Stimulated activated CD8-positive, alpha-beta memory T cell treated with anti-CD3 and anti-CD28 coated beads, Interleukin-2, amount 100 ng/mL, for 48 hours (primary cell): Measurements from ENCODE around the gene RCL1.

ENCODE experiments used
- DNase-seq, 2 donors: peaks; one replicate each; pipeline ENCODE4 v3.0.0-alpha.2; 2020; ENCODE audit warnings: low read depth in 2 of 2

The RCL1 gene

DNA sequence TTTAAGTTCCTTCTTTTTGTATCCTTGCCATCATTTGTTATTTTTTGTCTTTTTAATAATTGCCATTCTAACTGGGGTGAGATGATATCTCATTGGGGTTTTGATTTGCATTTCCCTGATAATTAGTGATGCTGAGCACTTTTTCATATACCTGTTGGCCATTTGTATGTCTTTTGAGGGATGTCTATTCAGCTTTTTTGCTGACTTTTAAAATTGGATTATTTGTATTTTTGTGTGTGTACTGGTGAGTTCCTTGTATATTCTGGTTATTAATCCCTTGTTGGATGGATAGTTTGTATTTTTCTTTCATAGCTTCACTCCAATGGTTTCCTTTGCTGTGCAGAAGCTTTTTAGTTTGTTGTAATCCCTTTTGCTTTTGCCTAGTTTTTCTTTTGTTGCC, 19.1 kb downstream of the RCL1 start:
- no peak for DNase-seq

DNA sequence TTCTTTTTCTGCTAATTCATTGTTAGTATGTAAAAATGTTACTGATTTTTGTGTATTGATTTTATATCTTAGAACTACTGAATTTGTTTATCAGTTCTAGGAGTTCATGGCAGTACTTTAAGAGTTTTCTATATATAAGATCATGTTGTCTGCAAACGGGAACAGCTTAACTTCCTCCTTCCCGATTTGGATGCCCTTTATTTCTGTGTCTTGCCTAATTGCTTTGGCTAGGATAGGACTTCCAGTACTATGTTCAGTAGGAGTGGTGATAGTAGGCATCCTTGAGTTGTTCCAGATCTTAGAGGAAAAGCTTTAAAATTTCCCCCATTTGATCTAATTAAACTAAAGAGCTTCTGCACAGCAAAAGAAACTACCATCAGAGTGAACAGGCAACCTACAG, 20.1 kb downstream of the RCL1 start:
- DNase-seq: no peak

DNA sequence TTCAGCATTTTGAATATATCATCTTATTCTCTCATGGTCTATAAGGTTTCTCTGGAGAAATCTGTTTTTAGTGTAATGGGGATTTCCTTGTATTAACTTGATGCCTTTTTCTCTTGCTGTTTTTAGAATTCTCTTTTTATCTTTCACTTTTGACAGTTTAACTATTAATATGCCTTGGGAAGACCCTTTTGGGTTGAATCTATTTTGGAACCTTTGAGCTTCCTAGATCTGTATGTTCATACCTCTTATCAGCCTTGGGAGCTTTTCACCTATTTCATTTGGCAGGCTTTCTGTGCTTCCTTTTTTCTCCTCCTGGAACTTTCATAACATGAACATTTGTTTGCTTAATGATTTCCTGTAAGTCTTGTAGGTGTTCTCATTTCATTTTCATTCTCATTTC, 22.2 kb downstream of the RCL1 start:
- no peak for DNase-seq

DNA sequence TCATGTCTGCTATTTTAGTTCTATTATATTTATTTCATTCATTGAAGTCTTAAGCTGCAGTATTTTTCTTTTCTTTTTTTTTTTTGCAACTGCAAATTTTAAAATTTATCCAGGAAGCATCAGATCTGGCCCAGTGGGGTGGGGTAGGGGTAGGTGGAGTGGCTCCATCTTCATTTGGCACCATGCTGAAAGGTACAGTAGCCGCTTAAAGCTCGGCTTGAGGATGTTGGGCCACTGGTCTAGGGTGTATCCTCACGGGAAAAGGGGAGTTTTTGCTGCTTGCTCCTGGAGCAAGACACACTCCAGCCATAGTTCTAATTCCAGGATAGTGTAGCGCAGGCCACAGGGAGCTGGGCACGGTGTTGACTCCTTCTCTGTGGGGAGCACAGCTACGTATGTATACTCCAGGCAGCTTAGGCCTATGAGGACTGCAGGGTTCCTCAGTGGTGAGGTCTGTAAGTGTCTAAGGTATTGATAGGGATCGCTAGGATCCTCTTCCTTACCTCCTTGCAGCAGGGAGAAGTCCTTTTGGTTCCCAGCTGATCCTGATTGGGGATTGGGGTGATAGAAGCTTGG, 22.7 kb downstream of the RCL1 start:
- no peak for DNase-seq

DNA sequence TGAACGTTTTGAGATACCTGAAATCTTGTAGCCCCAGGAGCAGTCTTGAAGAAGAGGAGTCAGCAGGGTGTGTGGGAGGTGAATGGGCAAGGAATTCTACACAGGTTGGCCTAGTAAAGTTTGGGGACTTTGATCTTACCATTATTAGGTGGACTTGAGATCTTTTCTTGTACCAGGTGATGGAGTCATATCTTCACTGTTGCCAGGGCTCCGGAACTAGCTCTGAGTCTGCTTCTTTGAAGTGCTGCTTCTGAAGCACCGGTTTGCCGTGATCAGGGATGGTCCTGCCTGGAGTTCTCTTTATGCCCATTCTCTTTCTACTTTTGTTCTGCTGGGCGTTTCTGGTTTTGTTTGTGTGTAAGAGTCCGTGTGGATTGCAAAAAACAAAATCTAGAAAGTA, 27.4 kb downstream of the RCL1 start:
- no peak for DNase-seq

DNA sequence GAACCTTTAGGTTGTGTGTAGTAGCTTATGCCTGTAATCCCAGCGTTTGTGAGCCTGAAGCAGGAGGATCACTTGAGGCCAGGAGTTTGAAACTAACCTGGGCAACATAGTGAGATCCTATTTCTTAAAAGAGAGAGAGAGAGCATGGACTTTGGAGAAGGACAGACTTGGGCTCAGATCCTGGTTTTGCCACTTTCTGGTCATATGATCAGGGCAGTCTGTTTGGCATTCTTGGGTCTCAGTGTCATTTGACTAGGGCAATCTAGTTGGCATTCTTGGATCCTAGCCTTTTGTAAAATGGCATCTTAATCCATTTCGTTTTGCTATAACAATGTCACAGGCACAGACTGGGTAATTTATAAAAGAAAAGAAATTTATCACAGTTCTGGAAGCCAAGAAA, 28.4 kb downstream of the RCL1 start:
- DNase-seq: no peak

DNA sequence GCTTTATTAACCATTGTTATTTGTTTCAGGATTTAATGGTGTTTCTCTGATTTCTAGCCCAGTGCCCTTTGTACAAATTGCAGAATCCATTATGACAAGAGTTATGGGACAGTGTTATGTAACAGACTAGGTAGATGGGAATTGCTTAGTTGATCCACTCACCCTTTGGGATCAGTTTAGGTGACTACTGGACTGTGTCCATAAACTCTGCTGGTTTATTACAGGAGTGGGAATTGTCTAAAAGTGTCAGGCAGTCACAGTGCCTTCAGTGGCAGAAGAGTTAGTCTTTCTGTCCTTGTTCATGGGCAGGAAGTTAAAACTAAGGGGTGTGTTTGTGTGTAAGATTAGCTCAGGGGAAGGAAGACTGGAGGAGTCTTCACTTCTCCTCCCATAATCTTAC, 29.3 kb downstream of the RCL1 start:
- DNase-seq: no peak

DNA sequence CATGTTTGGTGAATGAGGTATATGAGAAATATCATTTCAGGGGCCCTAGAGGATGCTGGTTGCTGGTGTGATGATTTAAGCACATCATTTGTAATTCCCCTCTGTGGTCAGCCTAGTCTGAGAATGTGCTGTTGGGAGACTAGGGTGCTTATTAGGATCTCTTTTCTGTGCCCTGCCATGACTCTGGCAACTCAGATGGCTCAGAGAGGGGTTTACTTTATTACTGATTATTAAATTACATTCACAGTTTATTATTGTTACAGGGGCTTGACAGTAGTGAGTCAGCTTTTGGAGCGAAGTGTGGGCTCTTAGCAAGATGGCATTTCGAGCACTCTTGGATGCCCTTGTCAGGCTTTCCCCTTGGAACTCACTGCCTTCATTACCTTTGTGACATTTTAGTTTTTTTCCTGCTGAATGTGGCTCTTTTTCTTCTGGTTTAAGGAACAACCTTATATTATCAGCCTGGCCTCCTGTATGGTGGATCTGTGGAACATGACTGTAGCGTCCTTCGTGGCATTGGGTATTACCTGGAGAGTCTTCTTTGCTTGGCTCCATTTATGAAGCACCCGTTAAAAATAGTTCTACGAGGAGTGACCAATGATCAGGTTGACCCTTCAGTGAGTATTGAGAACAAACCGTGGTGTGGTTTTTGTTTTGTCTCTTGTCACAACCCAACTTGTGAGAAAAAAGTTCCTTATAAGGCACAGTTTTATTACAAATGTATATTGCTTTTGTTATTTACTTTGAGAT, 33.8 kb downstream of the RCL1 start:
- DNase-seq: no peak

DNA sequence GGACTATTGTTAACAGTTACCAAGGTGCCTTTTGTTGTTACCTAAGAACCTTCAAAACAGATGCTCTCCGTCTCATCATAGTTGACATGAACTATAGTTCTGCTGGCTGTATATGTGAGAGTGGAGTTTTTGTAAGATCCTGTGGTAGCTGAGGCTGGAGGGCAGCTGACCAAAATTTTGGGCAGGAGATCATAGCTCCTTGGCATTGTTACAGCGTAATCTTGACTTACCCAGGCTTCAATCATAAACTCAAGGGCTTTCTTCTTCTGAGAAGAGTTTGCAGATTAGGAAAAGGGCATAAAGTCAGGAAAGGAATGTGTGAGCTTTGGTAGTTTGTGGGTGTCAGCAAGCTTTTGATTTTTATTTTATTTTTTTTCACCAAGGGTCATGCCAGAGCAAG, 34.5 kb downstream of the RCL1 start:
- no peak for DNase-seq

DNA sequence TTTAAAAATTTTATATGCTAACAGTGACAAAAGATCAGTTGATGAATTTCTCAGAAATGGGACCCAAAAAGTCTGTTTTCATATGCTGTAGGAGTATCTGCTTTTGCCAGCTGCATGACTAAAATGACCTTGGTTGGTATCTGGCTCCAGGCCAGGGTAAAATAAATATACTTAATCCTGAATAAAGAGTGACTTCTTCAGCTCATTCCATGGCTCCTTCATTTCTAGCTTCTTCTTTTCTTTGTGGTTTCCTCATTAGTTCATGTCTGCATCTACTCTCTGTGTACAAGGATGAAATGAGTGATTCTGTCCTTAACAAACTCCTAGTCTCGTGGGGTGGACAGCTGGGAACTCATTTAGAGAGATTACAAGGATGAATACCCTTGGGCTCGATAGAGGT, 36.0 kb downstream of the RCL1 start:
- DNase-seq: no peak

DNA sequence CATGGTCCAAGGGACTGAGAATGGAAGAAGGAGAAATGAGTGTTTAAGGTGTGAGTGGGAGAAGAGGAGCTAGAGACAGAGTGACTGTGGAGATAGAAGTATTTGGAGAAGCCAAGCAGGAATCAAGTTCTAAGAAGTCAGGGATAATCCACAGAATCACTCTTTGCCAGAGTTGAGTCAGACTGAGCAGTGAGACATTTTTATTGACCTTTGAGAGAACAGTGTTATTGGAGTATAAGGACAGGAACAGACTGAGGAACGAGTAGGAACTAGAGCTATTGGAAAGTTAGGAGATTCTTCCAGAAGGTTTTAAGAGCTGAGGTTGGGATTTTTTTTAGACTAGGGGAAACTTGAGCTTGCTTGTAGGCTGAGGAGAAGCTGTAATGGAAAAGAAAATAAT, 37.2 kb downstream of the RCL1 start:
- DNase-seq: no peak

DNA sequence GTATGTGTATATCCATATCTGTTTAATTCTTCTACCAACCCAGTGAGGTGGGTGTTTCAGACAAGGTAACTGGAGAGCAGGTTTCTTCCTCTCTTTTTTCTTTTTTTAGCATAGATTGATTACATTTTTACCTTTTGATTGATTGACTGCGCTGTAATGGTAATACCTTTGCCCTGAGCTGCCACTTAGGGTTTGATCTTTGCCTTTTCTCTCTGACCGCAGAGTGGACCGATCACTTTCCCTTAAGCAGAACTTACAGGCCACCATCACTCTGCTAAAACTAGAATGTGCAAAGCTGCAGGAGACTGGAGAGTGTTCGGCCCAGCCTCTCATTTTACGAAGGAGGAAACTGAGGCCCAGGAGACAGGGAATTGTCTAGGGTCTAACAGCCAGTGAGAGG, 38.0 kb downstream of the RCL1 start:
- DNase-seq: no peak

DNA sequence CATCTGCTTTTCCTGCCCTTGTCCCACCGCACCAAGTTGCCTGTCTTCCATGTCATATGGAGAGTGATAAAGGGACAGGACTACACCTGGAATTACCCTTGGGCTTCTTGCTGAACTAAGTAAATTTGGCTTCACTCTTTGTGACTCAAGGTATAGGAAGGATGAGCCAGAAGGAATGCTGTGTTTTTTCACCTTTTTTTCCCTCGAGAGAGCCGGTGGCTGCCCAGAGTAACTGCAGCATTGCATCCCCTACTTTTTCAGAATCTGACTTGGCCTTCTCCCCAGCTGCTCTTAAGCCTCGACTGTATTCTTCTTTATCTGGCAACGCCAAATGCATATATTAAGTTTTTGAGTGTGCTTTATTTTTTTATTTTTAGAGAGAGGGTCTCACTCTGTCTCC, 38.4 kb downstream of the RCL1 start:
- DNase-seq: no peak

DNA sequence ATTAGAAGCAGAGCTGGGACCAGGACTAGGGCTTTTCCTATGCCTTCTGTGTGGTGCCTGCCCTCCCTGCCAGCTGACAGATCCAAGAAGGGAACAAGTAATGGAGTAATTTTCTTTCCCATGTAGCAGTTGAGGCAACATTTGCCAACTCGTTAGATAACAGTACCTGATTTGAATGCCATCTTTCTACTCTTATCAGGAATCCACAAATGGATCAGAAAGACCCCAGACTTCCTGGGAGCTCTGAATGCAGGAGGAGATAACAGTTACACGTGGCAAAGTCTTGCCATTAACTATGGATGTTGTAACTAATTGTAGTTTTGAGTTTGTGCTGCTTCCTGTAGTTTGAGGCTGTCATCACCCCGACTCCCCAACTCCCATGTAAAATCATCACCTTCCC, 39.2 kb downstream of the RCL1 start:
- no peak for DNase-seq

DNA sequence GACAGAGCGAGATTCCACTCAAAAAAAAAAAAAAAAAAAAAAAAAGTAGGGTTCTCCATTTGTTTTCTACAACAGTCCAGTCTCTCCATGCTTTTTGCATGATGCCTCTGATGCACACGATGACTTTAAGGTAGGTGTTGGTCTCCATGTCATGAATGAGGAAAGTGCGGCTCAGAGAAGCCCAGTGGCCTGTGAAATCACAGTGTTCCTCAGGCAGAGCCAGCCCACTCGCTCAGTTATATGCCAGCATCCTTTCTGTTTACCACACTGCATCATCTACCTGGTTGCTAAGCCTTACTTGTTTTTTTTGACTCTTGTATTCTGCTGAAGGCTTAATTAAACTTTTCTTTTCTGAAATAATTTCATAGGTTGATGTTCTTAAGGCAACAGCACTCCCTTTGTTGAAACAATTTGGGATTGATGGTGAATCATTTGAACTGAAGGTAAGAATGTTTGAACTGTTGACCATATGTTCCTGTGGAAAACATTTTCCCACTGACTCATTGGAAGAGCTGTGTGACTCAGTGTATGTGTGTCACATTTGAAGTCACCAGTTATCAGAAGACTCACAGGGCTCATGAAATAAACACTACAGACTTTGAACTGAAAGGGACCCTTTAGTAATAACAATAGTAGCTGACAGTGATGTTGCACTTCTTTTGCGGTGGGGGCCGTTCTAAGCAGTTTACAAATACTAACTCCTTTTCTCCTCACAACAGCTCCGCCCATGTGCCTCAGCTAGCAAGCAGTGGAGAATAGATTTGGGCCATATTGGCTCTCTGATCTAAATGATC, 40.2 kb downstream of the RCL1 start:
- DNase-seq: peak in 1 of 2 donors; percentile 27

DNA sequence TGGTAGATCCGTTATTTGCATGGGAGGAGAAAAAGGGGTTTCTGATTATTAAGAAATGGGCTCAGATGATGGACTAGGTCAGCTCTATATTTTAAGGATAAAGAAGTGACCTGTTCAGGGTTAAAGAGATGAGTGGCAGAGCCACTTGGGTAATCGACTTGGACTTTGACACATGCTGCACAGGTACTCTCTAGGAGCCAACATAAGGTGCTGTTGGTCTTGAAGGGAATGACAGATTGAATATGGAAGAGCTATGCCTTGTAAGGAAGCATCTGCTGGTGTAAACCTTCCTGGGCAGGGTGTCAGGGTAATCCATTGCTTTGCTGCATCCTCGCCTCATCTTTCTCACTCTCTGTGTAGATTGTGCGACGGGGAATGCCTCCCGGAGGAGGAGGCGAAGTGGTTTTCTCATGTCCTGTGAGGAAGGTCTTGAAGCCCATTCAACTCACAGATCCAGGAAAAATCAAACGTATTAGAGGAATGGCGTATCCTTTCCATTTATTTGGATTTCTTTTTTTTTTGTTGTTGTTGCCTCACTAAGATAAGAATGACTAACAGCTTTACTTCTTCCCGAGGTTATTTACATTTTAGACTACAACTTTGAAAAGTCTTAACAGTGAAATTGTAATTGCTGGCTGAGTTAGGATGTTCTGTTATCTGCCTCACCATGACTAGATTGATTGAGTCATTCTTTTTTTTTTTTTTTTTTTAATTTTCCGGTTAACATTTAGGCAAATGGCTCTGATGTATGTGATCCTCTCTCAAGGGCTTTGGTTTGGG, 41.2 kb downstream of the RCL1 start:
- no peak for DNase-seq

DNA sequence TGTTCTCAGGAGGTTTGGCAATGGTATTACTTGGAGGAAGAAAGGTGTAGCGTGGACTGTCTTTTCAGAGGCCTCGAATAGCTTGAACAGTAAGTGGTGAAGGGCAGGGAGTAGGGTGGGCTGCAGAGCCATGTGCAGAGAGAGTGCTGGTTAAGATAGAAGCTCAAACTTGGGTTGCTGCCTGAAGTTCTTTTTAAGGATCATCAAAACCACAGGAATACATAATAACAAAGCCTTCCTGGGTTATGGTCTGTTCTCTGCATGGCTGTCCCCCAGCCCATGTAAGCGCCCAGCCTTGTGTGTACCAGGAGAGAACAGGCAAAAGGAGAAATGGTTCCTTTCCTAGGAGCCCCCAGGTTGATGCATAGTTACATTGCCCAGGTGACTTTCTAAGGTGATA, 43.9 kb downstream of the RCL1 start:
- no peak for DNase-seq

DNA sequence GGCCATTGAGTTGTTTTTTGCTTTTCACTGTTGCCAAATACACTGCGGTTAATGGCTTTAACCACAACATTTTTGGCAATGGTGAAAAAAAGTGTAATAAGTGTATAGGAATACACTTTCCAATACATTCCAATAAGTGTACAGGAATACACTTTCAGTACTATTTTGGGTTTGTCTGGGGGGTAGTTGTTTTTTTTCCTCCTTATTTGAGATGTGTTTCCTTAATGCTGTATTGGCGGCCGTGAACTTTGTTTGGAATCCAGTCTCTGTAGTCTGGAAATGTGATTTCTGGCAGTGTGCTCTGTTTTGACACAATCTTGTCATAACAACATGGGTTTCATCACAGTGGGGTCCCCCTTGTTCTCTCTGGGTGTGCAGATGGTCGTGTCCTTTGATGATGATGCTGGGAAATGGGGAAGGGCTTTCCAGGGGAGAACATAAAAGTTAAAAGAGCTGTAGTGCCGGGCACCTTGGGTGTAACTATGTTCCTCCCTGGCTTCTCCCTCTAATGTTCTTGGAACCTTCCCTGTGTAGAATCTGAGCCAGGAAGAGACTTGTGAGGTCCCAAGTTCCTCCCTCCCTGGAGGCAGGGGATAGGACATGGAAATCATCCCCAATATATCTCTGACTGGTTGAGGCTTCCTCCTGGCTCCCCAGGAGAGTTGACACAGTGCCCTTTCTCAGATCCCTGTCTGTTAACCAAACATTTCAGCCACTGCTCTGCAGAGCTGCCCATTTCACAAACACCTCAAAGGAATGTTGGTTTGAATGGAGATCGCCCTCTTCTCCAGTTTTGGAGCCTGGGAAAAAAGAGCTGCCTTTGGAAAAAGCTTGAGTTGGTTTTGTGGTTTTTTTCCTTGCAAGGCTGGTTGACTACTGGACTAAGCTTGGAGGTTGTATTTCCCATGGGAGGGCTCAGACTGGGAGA, 44.8 kb downstream of the RCL1 start:
- DNase-seq: no peak

DNA sequence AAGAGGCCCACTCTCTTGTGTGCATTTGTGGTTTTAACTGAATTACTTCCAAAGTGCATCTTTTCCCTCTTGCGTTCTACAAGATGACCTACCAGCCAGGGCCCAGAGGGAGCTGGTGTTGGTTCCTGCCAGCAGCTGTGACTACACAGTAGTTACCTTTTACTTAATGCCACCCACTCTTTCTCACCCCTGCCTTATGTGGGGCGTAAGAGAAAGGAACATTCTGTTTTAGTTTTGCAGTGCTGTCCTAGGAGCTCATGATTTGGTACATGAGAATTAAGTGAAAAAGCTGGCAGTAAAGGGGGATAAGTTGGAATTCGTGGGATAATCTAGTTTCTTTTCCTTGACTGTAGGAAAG, 45.4 kb downstream of the RCL1 start:
- no peak for DNase-seq

DNA sequence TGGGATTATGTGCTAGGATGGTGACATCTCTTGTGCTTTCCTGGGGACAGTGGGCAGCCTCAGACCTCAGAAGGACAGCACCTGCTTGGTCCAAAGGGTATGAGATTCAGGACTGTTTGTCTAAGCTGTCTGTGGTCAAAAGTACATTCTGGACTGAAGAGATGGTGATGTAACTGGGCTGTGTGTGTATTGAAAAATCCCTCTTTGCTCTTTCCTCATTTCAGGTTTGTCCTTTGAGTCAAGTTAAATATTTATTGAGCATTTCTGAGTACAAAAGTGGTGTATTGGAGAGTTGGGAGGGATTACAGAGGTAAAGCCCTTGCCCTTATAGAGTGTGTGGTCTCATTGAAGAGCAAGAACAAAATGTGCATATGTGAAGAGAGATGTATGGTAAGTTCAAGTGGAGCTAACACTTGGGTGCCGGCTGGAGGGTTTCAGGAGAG, 46.7 kb downstream of the RCL1 start:
- no peak for DNase-seq

DNA sequence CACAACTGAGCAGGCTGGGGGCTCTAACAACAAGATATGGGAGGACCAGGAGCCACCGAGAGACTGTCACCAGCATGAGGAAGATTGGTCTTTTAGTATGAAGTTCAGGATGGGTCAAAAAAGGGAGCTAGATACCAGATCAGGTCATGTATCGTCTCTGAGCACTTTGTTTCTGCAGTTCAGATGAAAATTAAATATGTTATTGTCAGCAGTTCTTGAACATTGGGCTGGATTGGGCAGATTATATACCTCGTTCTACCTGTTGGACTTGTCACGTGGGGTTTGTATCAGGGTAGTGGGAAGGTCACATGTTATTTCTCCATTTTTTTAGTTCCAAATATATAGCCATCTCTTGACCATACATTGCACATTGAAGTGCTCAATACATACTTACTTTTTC, 47.3 kb downstream of the RCL1 start:
- DNase-seq: no peak
